Measurements from ENCODE around the gene FOXO3. TPM values are rescaled to one million over a fixed set of nuclear protein-coding genes. Genes with fewer than 3 reads are reported as not detected.
"Not testable (repeated sequence)": the region's sequence is repeated elsewhere in the genome, so short reads cannot be mapped to it uniquely, and the experiment has no call there.

The FOXO3 gene
- total RNA-seq, 1 donor from 2014 or later = 37.3 TPM

DNA sequence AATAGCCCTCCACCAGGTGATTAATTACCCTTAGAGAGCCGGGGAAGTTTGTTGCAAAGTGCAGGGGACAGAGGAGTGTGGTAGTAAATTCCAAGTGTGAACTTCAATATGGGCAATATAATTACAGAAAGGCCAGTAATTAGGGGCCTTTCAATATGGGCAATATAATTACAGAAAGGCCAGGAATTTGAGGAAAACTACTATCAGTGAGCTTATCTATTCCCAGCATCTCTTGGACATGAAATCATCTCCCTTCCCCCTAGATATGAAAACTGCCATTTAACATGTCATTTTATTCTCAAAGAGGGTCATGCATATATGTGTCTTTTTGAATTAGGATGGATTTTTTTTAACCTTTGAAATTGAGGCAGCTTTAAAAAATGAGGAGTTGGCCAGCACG lies 102.0 kb downstream of the FOXO3 start:
- Mint-ChIP-seq H3K36me3 (ENCODE audit: low read depth, unreplicated experiment) (peaks cover 14% of the 10 kb centered on the region), H3K27ac (ENCODE audit: unreplicated experiment) (no peak overlapping the region)
- FAIRE-seq = no peak

DNA sequence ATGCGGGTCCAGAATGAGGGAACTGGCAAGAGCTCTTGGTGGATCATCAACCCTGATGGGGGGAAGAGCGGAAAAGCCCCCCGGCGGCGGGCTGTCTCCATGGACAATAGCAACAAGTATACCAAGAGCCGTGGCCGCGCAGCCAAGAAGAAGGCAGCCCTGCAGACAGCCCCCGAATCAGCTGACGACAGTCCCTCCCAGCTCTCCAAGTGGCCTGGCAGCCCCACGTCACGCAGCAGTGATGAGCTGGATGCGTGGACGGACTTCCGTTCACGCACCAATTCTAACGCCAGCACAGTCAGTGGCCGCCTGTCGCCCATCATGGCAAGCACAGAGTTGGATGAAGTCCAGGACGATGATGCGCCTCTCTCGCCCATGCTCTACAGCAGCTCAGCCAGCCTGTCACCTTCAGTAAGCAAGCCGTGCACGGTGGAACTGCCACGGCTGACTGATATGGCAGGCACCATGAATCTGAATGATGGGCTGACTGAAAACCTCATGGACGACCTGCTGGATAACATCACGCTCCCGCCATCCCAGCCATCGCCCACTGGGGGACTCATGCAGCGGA lies 102.9 kb downstream of the FOXO3 start:
- not testable (repeated sequence) for H3K27me3 ChIP-seq (ENCODE audit: insufficient read depth, low read length); H3K27ac Mint-ChIP-seq (ENCODE audit: unreplicated experiment); H3K27me3 Mint-ChIP-seq (ENCODE audit: low read depth, unreplicated experiment); H3K9ac ChIP-seq (ENCODE audit: low read length); H3K4me3 Mint-ChIP-seq (ENCODE audit: unreplicated experiment); FAIRE-seq; H3K4me2 ChIP-seq (ENCODE audit: low read length); H3K9me3 Mint-ChIP-seq (ENCODE audit: unreplicated experiment); H2AFZ ChIP-seq (ENCODE audit: low read depth, low read length); DNase-seq (ENCODE audit: low read depth); H3K9me3 ChIP-seq (ENCODE audit: insufficient read depth, low read depth, low read length); H3K27ac ChIP-seq (ENCODE audit: low read depth, low read length); H3K36me3 ChIP-seq (ENCODE audit: insufficient read depth, low read length); H3K4me3 ChIP-seq (ENCODE audit: insufficient read depth, low read depth, low read length)
- Histone ChIP-seq H4K20me1 (ENCODE audit: insufficient read depth, low read length) (peaks cover 60% of the 10 kb centered on the region), H3K79me2 (ENCODE audit: insufficient read depth, low read length) (peaks cover 62% of the 10 kb centered on the region), H3K4me1 (ENCODE audit: insufficient read depth, low read length) (peaks cover 10% of the 10 kb centered on the region)
- H3K36me3 Mint-ChIP-seq (ENCODE audit: low read depth, unreplicated experiment) = peaks cover 10% of the 10 kb centered on the region
- H3K4me1 Mint-ChIP-seq (ENCODE audit: low read depth, unreplicated experiment) = peaks cover 23% of the 10 kb centered on the region

More for the DNA sequence above, 102.0 kb downstream of the FOXO3 start:
- no peaks in the 10 kb centered on the region for H3K27me3 ChIP-seq (ENCODE audit: insufficient read depth, low read length)
- no peak for DNase-seq (ENCODE audit: low read depth)
- no peak overlapping the region for H3K4me3 ChIP-seq (ENCODE audit: insufficient read depth, low read depth, low read length)
- Mint-ChIP-seq H3K4me3 (ENCODE audit: unreplicated experiment) (no peak overlapping the region), H3K4me1 (ENCODE audit: low read depth, unreplicated experiment) (peaks cover 16% of the 10 kb centered on the region), H3K27me3 (ENCODE audit: low read depth, unreplicated experiment) (no peaks in the 10 kb centered on the region), H3K9me3 (ENCODE audit: unreplicated experiment) (no peaks in the 10 kb centered on the region)
- no peak overlapping the region for H3K9ac ChIP-seq (ENCODE audit: low read length)
- H3K9me3 ChIP-seq (ENCODE audit: insufficient read depth, low read depth, low read length) = no peaks in the 10 kb centered on the region
- H3K27ac ChIP-seq (ENCODE audit: low read depth, low read length) = no peak overlapping the region
- peaks cover 60% of the 10 kb centered on the region for H4K20me1 ChIP-seq (ENCODE audit: insufficient read depth, low read length)
- no peak overlapping the region for H3K4me2 ChIP-seq (ENCODE audit: low read length)
- TF ChIP-seq, protein P1, sequence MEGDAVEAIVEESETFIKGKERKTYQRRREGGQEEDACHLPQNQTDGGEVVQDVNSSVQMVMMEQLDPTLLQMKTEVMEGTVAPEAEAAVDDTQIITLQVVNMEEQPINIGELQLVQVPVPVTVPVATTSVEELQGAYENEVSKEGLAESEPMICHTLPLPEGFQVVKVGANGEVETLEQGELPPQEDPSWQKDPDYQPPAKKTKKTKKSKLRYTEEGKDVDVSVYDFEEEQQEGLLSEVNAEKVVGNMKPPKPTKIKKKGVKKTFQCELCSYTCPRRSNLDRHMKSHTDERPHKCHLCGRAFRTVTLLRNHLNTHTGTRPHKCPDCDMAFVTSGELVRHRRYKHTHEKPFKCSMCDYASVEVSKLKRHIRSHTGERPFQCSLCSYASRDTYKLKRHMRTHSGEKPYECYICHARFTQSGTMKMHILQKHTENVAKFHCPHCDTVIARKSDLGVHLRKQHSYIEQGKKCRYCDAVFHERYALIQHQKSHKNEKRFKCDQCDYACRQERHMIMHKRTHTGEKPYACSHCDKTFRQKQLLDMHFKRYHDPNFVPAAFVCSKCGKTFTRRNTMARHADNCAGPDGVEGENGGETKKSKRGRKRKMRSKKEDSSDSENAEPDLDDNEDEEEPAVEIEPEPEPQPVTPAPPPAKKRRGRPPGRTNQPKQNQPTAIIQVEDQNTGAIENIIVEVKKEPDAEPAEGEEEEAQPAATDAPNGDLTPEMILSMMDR (IDR thresholded peaks at IDR 0.05; ENCODE audit: insufficient read depth, low read depth, low read length) = no peak
- TF ChIP-seq EZH2 (IDR thresholded peaks at IDR 0.05; ENCODE audit: insufficient read depth, low read length) = no peak
- H3K36me3 ChIP-seq (ENCODE audit: insufficient read depth, low read length) = peaks cover 3% of the 10 kb centered on the region
- H2AFZ ChIP-seq (ENCODE audit: low read depth, low read length) = no peak overlapping the region
- H3K79me2 ChIP-seq (ENCODE audit: insufficient read depth, low read length) = peaks cover 62% of the 10 kb centered on the region
- peaks cover 5% of the 10 kb centered on the region for H3K4me1 ChIP-seq (ENCODE audit: insufficient read depth, low read length)

DNA sequence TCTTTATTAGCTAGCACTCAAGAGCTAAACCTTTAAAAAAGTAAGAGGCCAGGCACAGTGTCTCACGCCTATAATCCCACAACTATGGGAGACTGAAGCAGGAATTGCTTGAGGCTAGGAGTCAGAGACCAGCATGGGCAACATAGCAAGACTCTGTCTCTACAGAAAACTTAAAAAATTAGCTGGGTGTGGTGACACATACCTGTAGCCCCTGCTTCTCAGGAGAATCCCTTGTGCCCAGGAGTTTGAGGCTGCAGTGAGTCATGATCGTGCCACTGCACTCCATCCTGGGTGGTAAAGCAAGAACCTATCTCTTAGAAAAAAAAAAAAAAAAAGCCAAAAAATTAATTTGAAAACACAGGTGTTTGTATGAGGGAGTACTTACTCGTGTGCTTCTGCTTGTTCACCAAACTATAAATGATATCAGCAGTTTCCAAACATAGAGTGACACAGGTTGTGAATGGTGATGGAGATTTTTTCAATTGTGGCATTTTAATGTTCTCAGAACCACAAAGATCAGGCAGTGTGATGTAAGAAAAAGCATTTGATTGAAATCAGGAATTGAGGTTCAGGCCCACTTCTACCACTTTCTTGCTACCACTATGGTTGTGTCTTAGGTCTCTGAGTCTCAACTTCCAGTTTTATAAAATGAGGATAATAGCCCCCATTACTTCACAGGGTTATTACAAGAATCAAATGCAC lies 104.9 kb downstream of the FOXO3 start:
- Mint-ChIP-seq H3K9me3 (ENCODE audit: unreplicated experiment) (no peaks in the 10 kb centered on the region), H3K4me3 (ENCODE audit: unreplicated experiment) (no peak overlapping the region), H3K27ac (ENCODE audit: unreplicated experiment) (no peak overlapping the region), H3K4me1 (ENCODE audit: low read depth, unreplicated experiment) (peaks cover 25% of the 10 kb centered on the region), H3K36me3 (ENCODE audit: low read depth, unreplicated experiment) (peaks cover 12% of the 10 kb centered on the region), H3K27me3 (ENCODE audit: low read depth, unreplicated experiment) (no peaks in the 10 kb centered on the region)
- TF ChIP-seq, protein P1 (IDR thresholded peaks at IDR 0.05; ENCODE audit: insufficient read depth, low read depth, low read length) = no peak
- TF ChIP-seq EZH2 (IDR thresholded peaks at IDR 0.05; ENCODE audit: insufficient read depth, low read length) = no peak
- H3K9ac ChIP-seq (ENCODE audit: low read length) = no peak overlapping the region
- no peaks in the 10 kb centered on the region for H3K27me3 ChIP-seq (ENCODE audit: insufficient read depth, low read length)
- peaks cover 60% of the 10 kb centered on the region for H3K79me2 ChIP-seq (ENCODE audit: insufficient read depth, low read length)
- H3K9me3 ChIP-seq (ENCODE audit: insufficient read depth, low read depth, low read length) = no peaks in the 10 kb centered on the region
- H3K4me1 ChIP-seq (ENCODE audit: insufficient read depth, low read length) = peaks cover 10% of the 10 kb centered on the region
- H3K27ac ChIP-seq (ENCODE audit: low read depth, low read length) = no peak overlapping the region
- no peak overlapping the region for H3K4me3 ChIP-seq (ENCODE audit: insufficient read depth, low read depth, low read length)
- no peak overlapping the region for H3K4me2 ChIP-seq (ENCODE audit: low read length)
- FAIRE-seq (no peak), DNase-seq (ENCODE audit: low read depth) (no peak)
- H3K36me3 ChIP-seq (ENCODE audit: insufficient read depth, low read length) = peaks cover 3% of the 10 kb centered on the region
- no peak overlapping the region for H2AFZ ChIP-seq (ENCODE audit: low read depth, low read length)
- peaks cover 63% of the 10 kb centered on the region for H4K20me1 ChIP-seq (ENCODE audit: insufficient read depth, low read length)
